GM19239 (cell line): ENCODE data around the gene CFAP119.

Experiments
- DNase-seq: peaks from one replicate; pipeline ENCODE4 v3.0.0; 2011; ENCODE audit warnings: low spot score; ENCODE audit not compliant: insufficient read length
- FAIRE-seq: peaks from 2 replicates; lab custom pipeline; 2011; peaks lifted over from hg19 to GRCh38; lab: Jason Lieb, UNC

Gene CFAP119

GRCh38 chr16:30720086-30720485 is 41.8 kb downstream of the CFAP119 start:
- no peak for FAIRE-seq
- no peak for DNase-seq

DNA sequence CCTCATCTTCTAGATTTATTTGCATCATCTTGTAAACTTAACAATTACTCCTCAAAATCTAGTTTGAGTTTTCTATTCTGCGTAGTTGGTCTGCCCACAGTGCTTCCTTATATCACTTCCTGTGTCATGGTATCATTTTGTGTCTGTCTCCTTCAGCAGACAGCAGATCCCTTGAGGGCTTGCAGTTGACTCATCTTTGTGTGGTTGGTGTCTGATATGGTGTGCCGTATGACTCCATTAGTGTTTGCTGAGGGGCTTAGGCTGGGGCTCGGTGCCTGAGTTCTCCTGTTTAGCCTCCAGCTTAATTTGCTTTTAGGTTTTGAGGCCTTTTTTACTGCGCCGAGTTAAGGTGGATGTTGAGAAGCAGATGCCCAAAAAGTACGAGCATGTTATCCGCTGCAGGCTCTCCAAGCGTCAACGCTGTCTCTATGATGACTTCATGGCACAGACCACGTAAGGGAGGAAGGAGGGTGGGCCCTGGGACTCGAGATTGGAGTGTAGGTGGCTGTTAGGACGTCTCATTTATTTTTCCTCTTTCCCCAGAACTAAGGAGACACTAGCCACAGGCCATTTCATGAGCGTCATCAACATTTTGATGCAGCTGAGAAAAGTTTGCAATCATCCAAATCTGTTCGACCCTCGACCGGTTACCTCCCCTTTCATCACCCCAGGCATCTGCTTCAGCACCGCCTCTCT is 46.0 kb downstream of the CFAP119 start:
- DNase-seq = no peak
- no peak for FAIRE-seq

- DNase-seq (no peak), FAIRE-seq (no peak)
Observed at GRCh38 chr16:30711712-30712111, 50.1 kb downstream of the CFAP119 start.

DNA sequence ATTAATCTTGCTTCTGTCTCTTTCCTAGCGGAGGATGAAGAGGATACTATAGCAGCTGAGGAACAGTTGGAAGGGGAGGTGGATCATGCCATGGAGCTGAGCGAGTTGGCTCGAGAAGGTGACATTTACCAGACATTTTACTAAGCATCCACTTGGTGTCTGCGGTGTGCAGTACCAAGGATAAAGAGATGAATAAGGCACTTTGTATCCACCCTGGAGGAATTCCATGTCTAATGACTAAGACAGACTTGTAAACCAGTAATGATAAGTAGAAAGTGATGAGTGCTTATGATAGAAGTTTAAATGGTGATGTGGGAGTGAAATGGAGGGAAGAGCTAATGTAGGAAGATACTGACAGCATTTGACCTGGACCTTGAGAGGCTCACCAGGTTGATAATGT is 50.9 kb downstream of the CFAP119 start:
- no peak for FAIRE-seq
- no peak for DNase-seq
